ENCODE results near the gene PLA2G4B. TPM values are rescaled to one million over a fixed set of nuclear protein-coding genes. Genes with fewer than 3 reads are reported as not detected.

Gene PLA2G4B
- total RNA-seq, 1 experiment from 2014 or later, result 3.7 TPM

DNA sequence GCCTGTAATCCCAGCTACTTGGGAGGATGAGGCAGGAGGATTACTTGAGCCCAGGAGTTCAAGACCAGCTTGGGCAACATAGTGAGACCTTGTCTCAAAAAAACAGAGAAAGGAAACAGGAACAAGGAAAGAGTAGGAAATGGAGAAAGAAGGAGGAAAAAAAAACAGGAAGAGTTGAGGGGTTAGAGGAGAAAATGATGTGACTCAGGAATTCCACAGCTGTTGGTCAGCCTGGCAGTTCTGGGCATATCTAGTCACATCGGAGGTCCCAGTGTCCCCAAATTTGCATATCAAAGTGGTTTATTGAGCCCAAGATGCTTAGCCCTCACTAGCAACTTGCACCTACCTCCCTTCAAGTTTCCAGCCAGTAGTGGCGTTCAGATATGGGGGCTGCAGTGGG, 29.5 kb upstream of the PLA2G4B start:
- Mint-ChIP-seq H3K4me1 (peaks cover 5 to 16% of the 10 kb centered on the region in 2 experiments), H3K9me3 (no peaks in the 10 kb centered on the region; a peak in 1 of 5 replicates), H3K27ac (peak overlapping the region in 1 of 3 experiments; percentile 15; a peak in 1 of 7 replicates), H3K27me3 (ENCODE audit: low read depth) (no peaks in the 10 kb centered on the region), H3K4me3 (no peak overlapping the region), H3K36me3 (ENCODE audit: insufficient read depth in 1 of 3, low read depth in 3 of 3) (no peaks in the 10 kb centered on the region; a peak in 1 of 7 replicates)
- no CpG with 5 or more reads among the region's 2 CpGs for WGBS (ENCODE audit: extremely low coverage, insufficient read length, low lambda C conversion rate)
- no peak overlapping the region for H2AK5ac ChIP-seq (ENCODE audit: insufficient read length, low read length)
- no peak overlapping the region for H3T11ph ChIP-seq (ENCODE audit: low read length)
- no peaks in the 10 kb centered on the region for H3K79me2 ChIP-seq (ENCODE audit: insufficient read depth, low read length)
- H3K79me1 ChIP-seq (ENCODE audit: insufficient read depth, low read depth, low read length, poor library complexity, severe bottlenecking), result no peaks in the 10 kb centered on the region
- H3K4me1 ChIP-seq (ENCODE audit: insufficient read depth, low read length), result no peaks in the 10 kb centered on the region
- no peak overlapping the region for H4K91ac ChIP-seq (ENCODE audit: insufficient read length, low read depth, low read length)
- H4K20me1 ChIP-seq (ENCODE audit: control insufficient read depth, insufficient read depth, insufficient read length), result no peaks in the 10 kb centered on the region
- no peak overlapping the region for H2BK15ac ChIP-seq (ENCODE audit: low read depth, low read length)
- no peak overlapping the region for H3K18ac ChIP-seq (ENCODE audit: insufficient read length, low read depth, low read length)
- no peak overlapping the region for H3K14ac ChIP-seq (ENCODE audit: insufficient read depth, low read length)
- H3K27me3 ChIP-seq (ENCODE audit: insufficient read depth, low read length), result no peaks in the 10 kb centered on the region
- no peak overlapping the region for H4K8ac ChIP-seq (replicated peaks; ENCODE audit: insufficient read length, low read depth, low read length)
- no peak overlapping the region for H3K27ac ChIP-seq (ENCODE audit: insufficient read length, low read depth, low read length)
- DNase-seq, result no peak
- H2BK120ac ChIP-seq (ENCODE audit: low read depth, low read length, poor library complexity, severe bottlenecking), result no peak overlapping the region
- H2BK12ac ChIP-seq (ENCODE audit: insufficient read length, low read depth, low read length), result no peak overlapping the region
- no peak overlapping the region for H2BK5ac ChIP-seq (ENCODE audit: insufficient read length, low read length)
- no peak overlapping the region for H3K56ac ChIP-seq (ENCODE audit: insufficient read length, low read depth, low read length)
- no peaks in the 10 kb centered on the region for H3K9me3 ChIP-seq (ENCODE audit: control insufficient read depth, low read depth, low read length)
- H4K5ac ChIP-seq (ENCODE audit: insufficient read length, low read depth, low read length), result no peak overlapping the region
- TF ChIP-seq CTCF (conservative IDR thresholded peaks at IDR 0.05), result no peak
- H2BK20ac ChIP-seq (ENCODE audit: low read depth, low read length, poor library complexity, severe bottlenecking), result no peak overlapping the region
- no peak overlapping the region for H3K9ac ChIP-seq (ENCODE audit: extremely low read depth, insufficient read length, low read length)
- no peak overlapping the region for H3K4ac ChIP-seq (ENCODE audit: low read depth, low read length)
- no peaks in the 10 kb centered on the region for H3K23me2 ChIP-seq (ENCODE audit: insufficient read length, low read depth, low read length, poor library complexity, severe bottlenecking)
- H3K4me2 ChIP-seq (ENCODE audit: insufficient read depth, insufficient read length, low read length), result no peak overlapping the region
- H2AFZ ChIP-seq (ENCODE audit: low read length), result no peak overlapping the region
- H3K23ac ChIP-seq (ENCODE audit: insufficient read length, low read depth, low read length), result no peak overlapping the region
